ENCODE measurements around the gene FARP1.
A peak's percentile ranks its signal among the peaks of the same experiment; 100 is the strongest.

The FARP1 gene

DNA sequence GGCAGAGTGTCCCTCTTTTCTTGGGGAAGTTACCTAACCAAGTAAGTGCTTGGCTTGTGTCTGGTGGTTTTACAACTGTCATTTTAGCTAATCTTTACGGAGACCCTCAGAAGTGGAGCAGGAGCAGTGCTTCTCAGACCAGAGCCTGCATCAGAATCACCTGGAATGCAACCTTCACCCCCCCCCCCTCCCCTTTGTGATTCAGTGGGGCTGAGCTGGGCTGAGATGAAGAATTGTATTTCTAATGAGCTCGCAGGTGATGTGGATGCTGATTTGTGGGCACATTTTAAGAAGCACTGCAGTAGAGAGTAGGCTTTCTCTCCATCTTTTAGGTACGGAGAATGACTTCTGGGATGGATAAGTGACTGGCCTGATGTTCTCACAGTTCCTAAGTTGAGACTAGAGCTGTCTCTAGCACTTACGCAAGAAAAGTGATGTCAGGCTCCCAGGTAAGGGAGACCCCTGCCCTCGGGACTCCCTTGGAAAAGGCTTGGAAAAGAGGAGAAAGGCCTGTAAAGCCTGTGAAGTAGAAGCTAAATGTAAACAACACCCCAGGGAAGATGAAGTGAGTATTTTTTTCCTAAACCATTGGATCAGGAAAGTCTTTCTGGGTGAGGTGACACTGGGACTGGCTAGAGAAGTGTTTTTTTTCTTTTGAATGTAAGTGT is 57.5 kb downstream of the FARP1 start:
- no peak for DNase-seq (ENCODE audit: low read depth)

DNA sequence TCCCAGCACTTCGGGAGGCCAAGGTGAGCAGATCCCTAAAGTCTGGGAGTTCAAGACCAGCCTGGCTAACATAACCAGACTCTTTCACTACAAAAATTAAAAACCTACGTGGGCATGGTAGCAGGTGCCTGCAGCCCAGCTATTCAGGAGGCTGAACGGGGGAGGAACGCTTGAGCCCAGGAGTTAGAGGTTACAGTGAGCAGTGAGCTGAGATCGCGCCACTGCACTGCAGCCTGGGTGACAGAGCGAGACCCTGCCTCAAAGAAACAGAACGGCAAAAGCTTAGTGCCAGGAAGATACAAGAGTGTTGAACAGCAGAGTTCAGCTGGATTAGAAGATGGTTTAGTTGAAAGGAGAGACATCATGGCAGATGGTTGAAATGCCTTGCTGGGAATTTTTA is 58.3 kb downstream of the FARP1 start:
- DNase-seq (ENCODE audit: low read depth), result no peak

DNA sequence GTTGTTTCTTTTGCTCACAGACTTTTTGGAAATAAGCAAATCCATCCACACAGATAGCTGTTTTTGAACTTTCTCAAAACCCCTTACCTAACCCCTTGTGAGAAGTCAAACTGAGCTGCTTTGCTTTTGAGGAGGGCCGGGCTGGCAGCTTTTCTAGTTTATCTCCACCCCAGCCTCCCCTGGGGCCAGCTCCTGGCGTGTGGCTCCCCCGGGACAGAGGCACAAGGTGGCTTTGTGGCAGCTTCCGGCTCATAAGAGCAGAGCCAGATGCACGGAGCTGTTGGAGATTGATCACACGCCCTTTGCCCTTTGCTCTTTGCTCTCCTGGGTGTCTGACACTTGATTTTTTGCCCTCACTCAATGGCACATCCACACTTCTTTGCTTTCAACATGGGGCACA is 59.1 kb downstream of the FARP1 start:
- DNase-seq (ENCODE audit: low read depth), result no peak

DNA sequence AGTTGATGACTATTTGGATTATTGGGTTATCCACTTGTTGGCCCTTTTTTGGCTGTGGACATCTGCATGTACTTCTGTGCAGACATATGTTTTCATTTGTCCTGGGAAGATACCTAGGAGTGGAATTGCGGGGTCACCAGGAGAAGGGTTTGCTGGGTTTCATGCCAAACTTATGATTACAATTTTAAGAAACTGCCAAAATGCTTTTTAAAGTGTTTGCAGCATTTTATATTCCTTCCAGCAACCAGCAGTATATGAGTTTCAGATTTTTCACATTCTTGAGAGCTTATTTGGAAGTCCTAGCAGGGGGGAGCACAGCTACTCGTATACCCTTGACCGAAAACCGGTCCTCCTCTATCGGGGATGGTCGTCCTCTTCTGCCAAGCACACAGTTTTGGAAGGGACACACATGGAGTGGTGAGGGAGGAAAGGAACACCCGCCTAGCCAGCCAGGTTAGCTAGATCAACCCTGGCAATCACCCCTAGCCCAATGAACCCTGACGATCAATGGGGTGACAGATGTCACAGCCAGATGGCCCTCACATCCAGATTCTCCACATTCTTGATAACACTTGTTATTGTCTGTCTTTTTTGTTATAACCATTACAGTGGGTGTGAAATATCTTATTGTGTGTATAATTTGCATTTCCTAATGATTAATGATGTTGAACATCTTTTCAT is 60.9 kb downstream of the FARP1 start:
- no peak for DNase-seq (ENCODE audit: low read depth)

DNA sequence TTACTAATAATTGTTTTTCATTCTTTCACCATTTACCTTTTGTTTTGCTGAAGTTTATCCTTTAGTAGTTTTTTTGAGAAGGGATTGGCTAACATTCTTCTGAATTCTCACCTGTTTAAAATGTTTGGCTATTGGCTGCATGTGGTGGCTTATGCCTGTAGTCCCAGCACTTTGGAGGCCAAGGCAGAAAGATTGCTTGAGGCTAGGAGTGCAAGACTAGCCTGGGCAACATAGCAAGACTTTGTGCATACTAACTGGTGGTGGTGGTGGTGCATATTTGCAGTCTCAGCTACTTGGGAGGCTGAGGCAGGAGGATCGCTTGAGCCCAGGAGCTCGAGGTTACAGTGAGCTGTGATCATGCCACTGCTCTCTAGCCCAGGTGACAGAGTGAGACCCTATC is 61.7 kb downstream of the FARP1 start:
- DNase-seq (ENCODE audit: low read depth), result no peak

DNA sequence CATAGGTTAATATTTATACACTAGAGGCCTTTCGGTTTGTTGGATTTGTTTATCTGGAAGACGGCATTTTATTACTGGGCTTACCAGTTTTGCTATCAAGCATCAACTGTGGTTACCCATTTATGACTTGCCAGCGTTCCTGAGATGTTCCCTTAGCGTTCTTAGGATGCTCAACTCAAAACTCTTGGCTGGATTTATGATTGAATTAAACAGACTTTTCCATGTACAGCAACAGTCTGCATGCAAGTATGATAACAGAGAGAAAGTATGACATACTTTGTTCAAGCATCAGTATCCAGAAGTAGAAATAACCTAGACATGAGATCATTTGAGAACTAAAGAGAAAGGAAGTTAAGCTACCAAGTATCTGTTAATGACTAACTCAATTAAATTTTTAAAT is 64.1 kb downstream of the FARP1 start:
- peak; percentile 33 for DNase-seq (ENCODE audit: low read depth)

- DNase-seq (ENCODE audit: low read depth), result no peak
These were observed 64.5 kb downstream of the FARP1 start for GRCh38 chr13:98207416-98207815.

DNA sequence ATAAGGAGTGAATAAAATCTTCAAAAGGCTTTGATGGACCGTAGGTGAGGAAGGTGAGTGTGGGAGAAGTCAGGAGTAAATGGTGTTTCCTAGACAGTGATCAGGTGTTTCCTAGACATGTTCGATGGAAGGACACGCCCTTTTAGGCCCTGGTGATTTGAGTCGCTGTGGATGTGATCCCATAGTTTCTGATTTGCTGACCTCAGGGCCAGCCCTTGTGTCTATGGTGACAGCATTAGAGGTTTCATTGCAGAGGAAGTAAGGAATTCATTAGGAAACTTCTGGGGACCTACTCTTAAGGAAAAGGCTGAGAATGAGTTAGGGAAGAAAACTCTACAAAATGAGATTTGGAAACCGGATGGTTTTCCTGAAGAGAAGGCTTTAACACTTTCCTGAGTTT is 65.7 kb downstream of the FARP1 start:
- no peak for DNase-seq (ENCODE audit: low read depth)

GRCh38 chr13:98212763-98213162 is 69.9 kb downstream of the FARP1 start:
- DNase-seq (ENCODE audit: low read depth), result no peak

DNA sequence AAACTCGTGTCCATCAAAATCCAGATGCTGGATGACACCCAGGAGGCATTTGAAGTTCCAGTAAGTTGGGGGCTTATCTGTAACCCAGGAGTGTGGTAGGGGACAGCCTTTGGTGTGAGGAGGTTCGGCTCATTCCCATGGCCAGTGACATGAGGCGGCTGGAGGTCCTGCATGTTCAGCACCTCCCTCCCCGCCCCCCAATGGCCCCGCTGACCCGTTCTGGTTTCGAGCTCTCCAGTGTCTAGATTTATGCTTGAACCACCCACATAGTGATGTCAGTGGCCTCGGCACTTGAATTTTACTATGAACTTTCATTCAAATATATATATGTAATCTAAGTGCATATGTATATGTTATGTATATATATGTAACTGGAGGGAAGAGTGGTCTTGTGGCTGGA is 70.5 kb downstream of the FARP1 start:
- no peak for DNase-seq (ENCODE audit: low read depth)

- no peak for DNase-seq (ENCODE audit: low read depth)
These were observed 71.2 kb downstream of the FARP1 start for GRCh38 chr13:98214008-98214643.

GRCh38 chr13:98214707-98215106 is 71.8 kb downstream of the FARP1 start:
- no peak for DNase-seq (ENCODE audit: low read depth)

DNA sequence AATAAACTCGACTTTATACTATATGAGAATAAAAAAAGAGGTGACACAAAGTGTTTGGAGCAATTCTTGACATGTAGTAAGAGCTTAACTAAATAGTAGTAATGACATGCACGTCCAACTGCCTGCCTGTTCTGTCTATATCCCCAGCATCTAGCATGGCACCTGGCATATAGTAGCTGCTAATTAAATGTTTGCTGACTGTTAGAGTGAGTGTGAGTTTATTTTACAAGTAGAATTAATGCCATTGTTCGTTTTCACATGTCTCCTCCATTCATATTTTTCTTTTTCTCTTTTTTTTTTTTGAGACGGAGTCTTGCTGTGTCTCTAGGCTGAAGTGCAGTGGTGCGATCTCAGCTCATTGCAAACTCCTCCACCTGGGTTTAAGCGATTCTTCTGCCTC is 72.6 kb downstream of the FARP1 start:
- no peak for DNase-seq (ENCODE audit: low read depth)

DNA sequence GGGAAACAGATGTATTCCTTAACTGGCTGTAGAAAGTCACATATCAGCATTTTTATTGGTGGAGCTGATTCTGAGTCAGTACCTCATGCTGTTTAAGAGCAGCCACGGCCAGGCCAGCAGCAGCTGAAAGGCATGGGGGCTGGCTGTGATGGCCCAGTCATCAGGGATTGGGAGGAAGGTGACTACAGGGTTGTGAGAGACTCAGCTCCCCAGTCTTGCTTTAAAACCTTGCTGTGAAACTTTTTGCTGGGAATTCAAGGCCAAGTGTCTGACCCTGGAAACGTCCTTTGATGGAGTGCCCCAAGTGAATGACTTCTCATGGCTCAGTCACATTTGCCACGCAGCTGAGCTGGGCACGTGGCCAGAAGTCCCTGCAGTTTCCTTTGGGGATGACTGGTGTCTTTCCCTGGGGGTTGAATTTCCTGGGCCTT is 73.3 kb downstream of the FARP1 start:
- no peak for DNase-seq (ENCODE audit: low read depth)

DNA sequence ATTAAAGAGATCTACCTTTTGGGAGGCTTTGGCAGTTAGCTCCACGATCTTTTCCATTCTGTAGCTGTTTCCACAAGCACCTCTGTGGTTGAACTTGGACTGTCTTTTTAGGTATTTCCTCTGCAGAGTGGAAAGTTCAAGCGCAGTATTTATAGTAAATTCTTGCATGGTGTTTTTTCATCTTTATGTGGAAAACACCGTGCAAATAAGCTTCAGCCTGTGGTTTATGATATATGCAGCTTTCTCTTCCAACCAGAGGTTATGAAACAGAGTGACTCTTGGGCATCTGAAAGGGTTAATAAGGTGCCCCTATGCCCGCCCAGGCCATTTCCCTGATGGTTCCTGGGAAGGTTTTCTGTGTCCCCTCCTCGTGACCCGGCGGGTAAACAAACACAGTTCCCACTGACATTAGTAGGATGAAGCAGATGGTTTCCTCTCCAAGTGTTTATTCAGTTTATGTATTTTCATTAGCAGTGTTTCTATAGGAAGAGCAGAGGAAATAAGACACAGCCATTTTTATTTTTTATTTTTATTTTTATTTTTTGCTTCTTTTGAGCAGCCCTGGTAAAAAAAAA is 73.9 kb downstream of the FARP1 start:
- no peak for DNase-seq (ENCODE audit: low read depth)

DNA sequence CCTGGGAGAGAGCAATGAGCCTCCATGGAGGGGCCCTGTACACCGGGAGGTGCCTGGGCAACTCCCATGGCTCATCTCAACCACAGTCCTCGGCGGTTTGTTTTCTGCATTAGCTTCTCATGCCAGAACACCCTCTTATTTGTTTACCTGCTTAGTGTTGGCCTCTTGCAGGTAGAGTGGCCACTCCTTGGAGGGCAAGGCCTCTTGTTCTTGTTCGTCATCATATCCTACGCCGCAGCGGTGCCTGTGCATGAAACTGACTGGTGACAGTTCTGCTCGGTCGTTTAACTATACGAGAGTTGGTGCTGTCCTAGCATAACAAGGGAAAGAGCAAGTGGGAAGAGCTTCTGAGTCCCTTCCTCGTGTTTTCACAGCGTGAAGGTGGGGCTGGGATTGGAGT is 74.7 kb downstream of the FARP1 start:
- no peak for DNase-seq (ENCODE audit: low read depth)

DNA sequence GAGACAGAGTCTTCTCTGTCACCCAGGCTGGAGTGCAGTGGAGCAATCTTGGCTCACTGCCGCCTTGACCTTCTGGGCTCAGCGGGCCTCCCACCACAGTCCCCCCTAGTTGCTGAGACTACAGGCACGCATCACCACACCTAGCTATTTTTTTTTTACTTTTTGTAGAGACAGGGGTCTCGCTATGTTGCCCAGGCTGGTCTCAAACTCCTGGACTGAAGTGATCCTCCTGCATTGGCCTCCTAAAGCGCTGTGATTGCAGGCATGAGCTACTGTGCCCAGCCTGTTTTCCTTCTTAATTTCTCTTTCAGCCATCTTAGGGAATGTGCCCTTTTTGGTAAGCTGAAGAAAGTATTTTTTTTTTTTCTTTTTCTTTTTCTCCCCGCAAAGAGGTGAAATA is 76.8 kb downstream of the FARP1 start:
- no peak for DNase-seq (ENCODE audit: low read depth)

- DNase-seq (ENCODE audit: low read depth), result no peak
These were observed 77.4 kb downstream of the FARP1 start for GRCh38 chr13:98220271-98220791.

DNA sequence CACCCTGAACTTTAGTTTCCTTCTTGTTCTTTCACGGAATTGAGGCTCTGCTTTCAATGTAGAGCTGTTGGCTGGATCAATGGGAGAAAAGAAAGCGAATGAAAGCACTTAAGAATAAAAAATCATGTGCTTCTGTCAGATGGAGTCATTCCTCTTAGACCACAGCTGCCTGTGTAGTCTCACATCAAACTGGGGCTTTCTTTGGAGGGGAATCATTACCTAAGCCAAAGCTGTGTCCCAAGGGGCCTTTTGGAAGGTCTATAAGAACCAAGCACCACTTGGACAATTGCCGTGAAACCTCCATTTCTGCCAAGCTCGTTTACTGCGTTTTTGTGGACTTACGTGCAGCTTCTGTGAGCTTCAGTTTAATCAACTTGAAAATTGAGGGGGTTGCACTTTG is 78.3 kb downstream of the FARP1 start:
- DNase-seq (ENCODE audit: low read depth), result no peak

- no peak for DNase-seq (ENCODE audit: low read depth)
These were observed 79.2 kb downstream of the FARP1 start for GRCh38 chr13:98222081-98222554.

GRCh38 chr13:98222816-98223215 is 79.9 kb downstream of the FARP1 start:
- no peak for DNase-seq (ENCODE audit: low read depth)

- no peak for DNase-seq (ENCODE audit: low read depth)
These were observed 80.8 kb downstream of the FARP1 start for GRCh38 chr13:98223741-98224140.

GRCh38 chr13:98224557-98224956 is 81.7 kb downstream of the FARP1 start:
- DNase-seq (ENCODE audit: low read depth), result no peak

Data from fibroblast of the conjunctiva (primary cell).